IMR-90 (cell line): Measurements from ENCODE around the gene ACHE. TPM values are rescaled to one million over a fixed set of nuclear protein-coding genes. Genes with fewer than 3 reads are reported as not detected.

Experiments
- ATAC-seq: fragments of 200-7000 bp; cut with Tn5 transposase; 2 replicates; pipeline ENCODE4 v1.9.1; 2020; ENCODE audit warnings: low read depth, mild to moderate bottlenecking, moderate library complexity
- BruUV-seq: library from RNA; stranded (reverse); fragments of 400-500 nt; replicated peaks from 2 replicates; lab custom pipeline; 2021; lab: Mats Ljungman, UMichigan
- CTCF ChIA-PET: fragments of 300-600 bp; formaldehyde crosslinking; extraction: SDS; loops from one replicate; lab custom pipeline; 2021; ENCODE audit warnings: antibody characterized with exemption; lab: Yijun Ruan, JAX
- POLR2A ChIA-PET: fragments of 300-600 bp; sonication (Branson Sonifier 250); formaldehyde crosslinking; loops from one replicate; lab custom pipeline; 2022; ENCODE audit warnings: antibody characterized with exemption; ENCODE audit not compliant: unreplicated experiment; lab: Charles Lee
- DNase-seq: peaks from one replicate; pipeline ENCODE4 v3.0.0; 2013
- H2AFZ ChIP-seq: replicated peaks from 2 replicates; pipeline ENCODE3; 2013; ENCODE audit warnings: low read length, mild to moderate bottlenecking; ENCODE audit not compliant: poor library complexity
- H2AK5ac ChIP-seq: 2 replicates; pipeline ENCODE4 v1.6.1; 2013; ENCODE audit warnings: low read depth, low read length, inconsistent platforms
- H2AK9ac ChIP-seq: replicated peaks from 2 replicates; pipeline ENCODE3; 2013; ENCODE audit warnings: mild to moderate bottlenecking, low read depth, low read length, moderate library complexity; ENCODE audit not compliant: poor library complexity
- H2BK120ac ChIP-seq: 2 replicates; pipeline ENCODE4 v1.6.1; 2013; ENCODE audit warnings: low read depth, low read length, inconsistent platforms
- H2BK15ac ChIP-seq: 3 replicates; pipeline ENCODE4 v1.6.1; 2013; ENCODE audit warnings: low read depth, low read length, inconsistent platforms
- H2BK20ac ChIP-seq: 2 replicates; pipeline ENCODE4 v1.6.1; 2013; ENCODE audit warnings: low read depth, mild to moderate bottlenecking, inconsistent platforms, low read length, moderate library complexity
- H2BK5ac ChIP-seq: 2 replicates; pipeline ENCODE4 v1.6.1; 2013; ENCODE audit warnings: mild to moderate bottlenecking, low read depth, low read length, inconsistent platforms; ENCODE audit not compliant: poor library complexity, severe bottlenecking
- H3K14ac ChIP-seq: replicated peaks from 2 replicates; pipeline ENCODE4 v1.6.1; 2013; ENCODE audit warnings: low read depth, low read length, inconsistent platforms
- H3K18ac ChIP-seq: 2 replicates; pipeline ENCODE4 v1.6.1; 2013; ENCODE audit warnings: low read depth, low read length, control low read depth
- H3K23ac ChIP-seq: 2 replicates; pipeline ENCODE4 v1.6.1; 2013; ENCODE audit warnings: low read depth, low read length, inconsistent platforms
- H3K27ac ChIP-seq: 2 replicates; pipeline ENCODE4 v1.5.1; 2013; ENCODE audit warnings: mild to moderate bottlenecking, control low read depth, low read length; ENCODE audit not compliant: insufficient read depth
- H3K27me3 ChIP-seq: 2 replicates; pipeline ENCODE4 v1.6.1; 2013; ENCODE audit warnings: low read length; ENCODE audit not compliant: control insufficient read depth, insufficient read depth
- H3K36me3 ChIP-seq: 2 replicates; pipeline ENCODE4 v1.6.1; 2013; ENCODE audit warnings: low read length, mixed read lengths; ENCODE audit not compliant: control insufficient read depth, insufficient read depth
- H3K4ac ChIP-seq: 2 replicates; pipeline ENCODE4 v1.6.1; 2013; ENCODE audit warnings: low read depth, low read length, inconsistent platforms
- H3K4me1 ChIP-seq: 2 replicates; pipeline ENCODE4 v1.6.1; 2013; ENCODE audit warnings: low read length, mixed read lengths; ENCODE audit not compliant: control insufficient read depth, insufficient read depth
- H3K4me2 ChIP-seq: 2 replicates; pipeline ENCODE4 v1.6.1; 2013; ENCODE audit warnings: low read depth, mild to moderate bottlenecking, control low read depth, low read length, moderate library complexity
- H3K4me3 ChIP-seq: 2 replicates; pipeline ENCODE4 v1.5.1; 2013; ENCODE audit warnings: low read depth, mild to moderate bottlenecking, control low read depth, low read length, moderate library complexity; ENCODE audit not compliant: insufficient read depth
- H3K56ac ChIP-seq: 2 replicates; pipeline ENCODE4 v1.6.1; 2013; ENCODE audit warnings: low read length, inconsistent platforms; ENCODE audit not compliant: insufficient read depth; ENCODE audit errors: extremely low read depth
- H3K79me1 ChIP-seq, 2 experiments: 2 replicates each; pipeline ENCODE4 v1.6.1; 2013; ENCODE audit warnings: low read length in 2 of 2, inconsistent platforms in 1 of 2, low read depth in 1 of 2
- H3K9ac ChIP-seq: 2 replicates; pipeline ENCODE4 v1.6.1; 2013; ENCODE audit warnings: low read depth, low read length, control low read depth
- H3K9me1 ChIP-seq: 2 replicates; pipeline ENCODE4 v1.6.1; 2013; ENCODE audit warnings: low read length, inconsistent platforms; ENCODE audit not compliant: insufficient read depth
- H3K9me3 ChIP-seq: 2 replicates; pipeline ENCODE4 v1.6.1; 2013; ENCODE audit warnings: low read length; ENCODE audit not compliant: control insufficient read depth, insufficient read depth
- H4K20me1 ChIP-seq: 2 replicates; pipeline ENCODE4 v1.6.1; 2013; ENCODE audit warnings: low read length, inconsistent platforms; ENCODE audit not compliant: insufficient read depth
- H4K5ac ChIP-seq: 2 replicates; pipeline ENCODE4 v1.6.1; 2013; ENCODE audit warnings: mild to moderate bottlenecking, low read depth, low read length, control low read depth
- H4K8ac ChIP-seq, 2 experiments: 2 replicates each; pipeline ENCODE4 v1.6.1; 2013; ENCODE audit warnings: low read depth in 2 of 2, low read length in 2 of 2, control low read depth in 1 of 2, inconsistent platforms in 1 of 2
- H4K91ac ChIP-seq: 2 replicates; pipeline ENCODE4 v1.6.1; 2013; ENCODE audit warnings: low read depth, low read length, inconsistent platforms; ENCODE audit not compliant: insufficient read depth
- BHLHE40 ChIP-seq: fragments of 150-350 bp; IDR thresholded peaks from 2 replicates; pipeline ENCODE4 v1.6.1; 2016; ENCODE audit warnings: mild to moderate bottlenecking, low read depth, low read length
- ELK1 ChIP-seq: fragments of 150-350 bp; IDR thresholded peaks from 2 replicates; pipeline ENCODE4 v1.6.1; 2016; ENCODE audit warnings: low read depth, mild to moderate bottlenecking, low read length, moderate library complexity, borderline replicate concordance
- MAFK ChIP-seq: IDR thresholded peaks from 2 replicates; pipeline ENCODE4 v1.6.1; 2012; ENCODE audit warnings: low read depth, low read length, improper control_type of control experiment
- MAZ ChIP-seq: IDR thresholded peaks from 2 replicates; pipeline ENCODE4 v1.6.1; 2012; ENCODE audit warnings: low read depth, mild to moderate bottlenecking, low read length, improper control_type of control experiment, moderate library complexity, borderline replicate concordance
- MXI1 ChIP-seq: IDR thresholded peaks from 2 replicates; pipeline ENCODE4 v1.6.1; 2012; ENCODE audit warnings: low read depth, mild to moderate bottlenecking, low read length, moderate library complexity, borderline replicate concordance
- RAD21 ChIP-seq: IDR thresholded peaks from 2 replicates; pipeline ENCODE4 v1.6.1; 2012; ENCODE audit warnings: low read length, improper control_type of control experiment
- RCOR1 ChIP-seq: IDR thresholded peaks from 2 replicates; pipeline ENCODE4 v1.6.1; 2012; ENCODE audit warnings: mild to moderate bottlenecking, low read length, improper control_type of control experiment; ENCODE audit not compliant: insufficient replicate concordance
- SMC3 ChIP-seq: fragments of 150-350 bp; IDR thresholded peaks from 2 replicates; pipeline ENCODE4 v1.6.1; 2016; ENCODE audit warnings: low read depth, mild to moderate bottlenecking, antibody characterized with exemption, low read length, moderate library complexity
- WGBS, 2 experiments: methylation state at CpG; one replicate each; pipeline versions ENCODE4 v1.1.5 to v1.1.7; 2013; ENCODE audit warnings: missing lambda C conversion rate in 2 of 2; ENCODE audit not compliant: insufficient read length in 1 of 2; ENCODE audit errors: extremely low coverage in 2 of 2; 5-methylcytosine and 5-hydroxymethylcytosine counted together
- dilution Hi-C: fragments of 300-500 bp; cut with HindIII; formaldehyde crosslinking; loops from one replicate; pipeline ENCODE4 v1.14.3; 2018; ENCODE audit warnings: low sequenced_read_pairs; ENCODE audit not compliant: unreplicated experiment
- in situ Hi-C: fragments of 300-500 bp; cut with MboI; formaldehyde crosslinking; loops from 3 replicates; pipeline ENCODE4 v1.14.3; 2019; ENCODE audit warnings: low sequenced_read_pairs, inconsistent platforms, mixed read lengths
- intact Hi-C: fragments of 100-400 bp; cut with micrococcal nuclease; formaldehyde crosslinking; loops from 2 replicates; pipeline ENCODE4 v1.10.0; 2022
- polyA plus RNA-seq, 3 experiments: library from polyadenylated mRNA; depleted of rRNA; stranded (reverse); fragments of >200 nt; gene quantifications; 2 replicates each; pipeline ENCODE4 v1.2.3, GENCODE V29; 2012; ENCODE audit warnings: low replicate concordance in 1 of 3
- total RNA-seq: library from RNA; depleted of rRNA; stranded (reverse); fragments of >200 nt; gene quantifications from 2 replicates; pipeline ENCODE4 v1.2.3, GENCODE V29; 2012
- TF ChIP-seq, protein P1 (sequence below): conservative IDR thresholded peaks from 2 replicates; pipeline ENCODE4 v1.5.1; 2012; ENCODE audit warnings: mild to moderate bottlenecking, low read depth, low read length, improper control_type of control experiment

The ACHE gene
- total and polyA plus RNA-seq, 2 of the 4 experiments (the other 2 are of a cell fraction), result 0.41 TPM; not detected in 1

- intact Hi-C loops, result no loop called here
- Histone ChIP-seq H3K9me1 (no peaks in the 10 kb centered on the region), H3K4ac (no peak overlapping the region), H3K56ac (no peak overlapping the region), H3K4me3 (no peak overlapping the region), H2BK5ac (no peak overlapping the region), H4K5ac (no peak overlapping the region), H4K20me1 (no peaks in the 10 kb centered on the region), H3K27me3 (peaks cover 14% of the 10 kb centered on the region; the same call in 1 of the 2 replicates), H3K36me3 (no peaks in the 10 kb centered on the region), H3K27ac (no peak overlapping the region), H2BK20ac (no peak overlapping the region), H3K79me1 (no peaks in the 10 kb centered on the region), H2BK120ac (no peak overlapping the region), H2BK15ac (no peak overlapping the region), H3K9ac (no peak overlapping the region), H3K4me2 (no peak overlapping the region), H4K91ac (no peak overlapping the region), H3K23ac (no peak overlapping the region), H2AK5ac (no peak overlapping the region), H2AK9ac (no peak overlapping the region), H2AFZ (no peak overlapping the region), H3K9me3 (peaks cover 2% of the 10 kb centered on the region; the same call in 1 of the 2 replicates), H3K14ac (no peak overlapping the region), H3K18ac (no peak overlapping the region), H4K8ac (no peak overlapping the region), H3K4me1 (no peaks in the 10 kb centered on the region)
- DNase-seq, result no peak
- dilution Hi-C loops, result no loop called here
- in situ Hi-C loops, result no loop called here
- no TSS peak for BruUV-seq
- TF ChIP-seq ELK1 (no peak), RCOR1 (no peak), RAD21 (no peak), SMC3 (no peak), MAFK (no peak), BHLHE40 (no peak), MXI1 (no peak), MAZ (no peak)
- TF ChIP-seq, protein P1, sequence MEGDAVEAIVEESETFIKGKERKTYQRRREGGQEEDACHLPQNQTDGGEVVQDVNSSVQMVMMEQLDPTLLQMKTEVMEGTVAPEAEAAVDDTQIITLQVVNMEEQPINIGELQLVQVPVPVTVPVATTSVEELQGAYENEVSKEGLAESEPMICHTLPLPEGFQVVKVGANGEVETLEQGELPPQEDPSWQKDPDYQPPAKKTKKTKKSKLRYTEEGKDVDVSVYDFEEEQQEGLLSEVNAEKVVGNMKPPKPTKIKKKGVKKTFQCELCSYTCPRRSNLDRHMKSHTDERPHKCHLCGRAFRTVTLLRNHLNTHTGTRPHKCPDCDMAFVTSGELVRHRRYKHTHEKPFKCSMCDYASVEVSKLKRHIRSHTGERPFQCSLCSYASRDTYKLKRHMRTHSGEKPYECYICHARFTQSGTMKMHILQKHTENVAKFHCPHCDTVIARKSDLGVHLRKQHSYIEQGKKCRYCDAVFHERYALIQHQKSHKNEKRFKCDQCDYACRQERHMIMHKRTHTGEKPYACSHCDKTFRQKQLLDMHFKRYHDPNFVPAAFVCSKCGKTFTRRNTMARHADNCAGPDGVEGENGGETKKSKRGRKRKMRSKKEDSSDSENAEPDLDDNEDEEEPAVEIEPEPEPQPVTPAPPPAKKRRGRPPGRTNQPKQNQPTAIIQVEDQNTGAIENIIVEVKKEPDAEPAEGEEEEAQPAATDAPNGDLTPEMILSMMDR, result no peak
- ChIA-PET CTCF (interaction anchor here (0.6 kb wide), 1 partner anchor 81 kb away, joined by 3 read pairs; no protein-coding TSS in a partner anchor), POLR2A (no interaction called here)
- no CpG with 5 or more reads among the region's 5 CpGs for WGBS, 2 experiments
- no peak for ATAC-seq
Measured at GRCh38 chr7:100943693-100944092, 48.0 kb upstream of the ACHE start.
